GM12865 (cell line): Measurements from ENCODE around the gene SLC44A5.

Experiments
- DNase-seq: peaks from one replicate; pipeline ENCODE4 v3.0.0; 2010; ENCODE audit warnings: low read depth
- H3K4me3 ChIP-seq: 2 replicates; pipeline ENCODE4 v1.5.1; 2011; ENCODE audit warnings: mild to moderate bottlenecking, low read depth, low read length, control low read depth
- CTCF ChIP-seq: IDR thresholded peaks from 2 replicates; pipeline ENCODE4 v1.5.1; 2011; ENCODE audit warnings: low read length, control low read depth, low read depth, inconsistent platforms; ENCODE audit not compliant: insufficient read depth; ENCODE audit errors: missing control alignments

SLC44A5 gene

GRCh38 chr1:75174031-75174760, 436.7 kb downstream of the SLC44A5 start:
- TF ChIP-seq CTCF: no peak
- DNase-seq: no peak

DNA sequence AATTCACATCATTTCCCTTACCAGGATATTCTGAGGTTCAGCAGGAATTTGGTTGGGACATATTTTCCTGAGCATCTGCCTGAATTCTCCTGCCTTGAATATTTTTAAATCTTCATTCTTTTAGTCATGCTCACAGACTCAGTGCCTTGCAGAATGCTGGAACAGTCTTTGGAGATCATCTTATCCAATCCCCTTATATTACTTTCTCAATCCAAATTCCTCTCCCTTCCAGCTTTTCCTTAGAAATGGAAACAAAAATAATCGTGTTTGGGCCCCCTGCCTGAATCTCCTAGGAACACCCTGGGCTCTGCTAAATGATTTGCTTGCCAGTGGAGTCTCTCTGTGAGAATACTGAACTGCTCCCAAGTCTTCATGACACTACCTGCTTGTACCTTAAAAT, 438.4 kb downstream of the SLC44A5 start:
- no peak for TF ChIP-seq CTCF
- DNase-seq: no peak
- no peak overlapping the region for H3K4me3 ChIP-seq

More at GRCh38 chr1:75174031-75174760, 436.7 kb downstream of the SLC44A5 start:
- no peak overlapping the region for H3K4me3 ChIP-seq

DNA sequence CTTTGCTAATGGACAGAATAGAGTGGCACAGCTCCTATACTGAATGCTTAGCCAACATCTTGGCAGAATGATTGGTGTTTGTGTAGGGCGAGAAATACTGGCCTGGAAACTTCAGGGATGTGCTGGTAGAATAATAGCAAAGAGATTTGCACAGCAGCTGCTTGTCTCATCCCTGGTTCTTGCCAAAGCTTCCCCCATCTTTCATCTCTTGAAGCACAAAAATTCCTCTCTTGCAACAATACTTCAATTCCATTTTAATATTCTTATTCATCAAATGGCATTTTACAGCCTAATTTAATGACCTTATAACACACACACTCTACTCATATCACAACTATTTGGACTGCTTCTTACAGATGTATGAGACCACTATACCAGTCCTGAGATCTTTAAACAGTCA, 439.0 kb downstream of the SLC44A5 start:
- TF ChIP-seq CTCF: no peak
- H3K4me3 ChIP-seq: no peak overlapping the region
- DNase-seq: no peak

DNA sequence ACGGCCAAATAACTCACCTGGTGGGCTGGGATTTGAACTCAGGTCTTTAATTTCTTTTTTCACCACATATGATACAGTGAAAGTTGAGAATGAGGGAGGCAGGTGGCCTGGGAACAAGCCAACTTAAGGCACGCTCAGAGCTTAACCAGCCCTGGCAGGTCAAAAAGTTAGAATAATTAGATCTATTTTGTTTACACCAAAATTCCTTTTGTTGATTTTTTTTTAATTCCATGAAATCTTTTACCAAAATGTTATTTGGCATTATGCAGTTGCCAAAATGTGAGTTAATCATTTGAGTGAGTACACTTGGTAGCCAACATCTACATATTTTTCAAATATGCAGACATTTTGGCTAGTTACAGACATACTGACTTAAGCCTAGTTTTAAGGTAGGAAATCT, 439.9 kb downstream of the SLC44A5 start:
- no peak overlapping the region for H3K4me3 ChIP-seq
- TF ChIP-seq CTCF: no peak
- DNase-seq: no peak

- no peak for TF ChIP-seq CTCF
- H3K4me3 ChIP-seq: no peak overlapping the region
- DNase-seq: no peak
Observed at GRCh38 chr1:75170011-75170410, 440.9 kb downstream of the SLC44A5 start.

DNA sequence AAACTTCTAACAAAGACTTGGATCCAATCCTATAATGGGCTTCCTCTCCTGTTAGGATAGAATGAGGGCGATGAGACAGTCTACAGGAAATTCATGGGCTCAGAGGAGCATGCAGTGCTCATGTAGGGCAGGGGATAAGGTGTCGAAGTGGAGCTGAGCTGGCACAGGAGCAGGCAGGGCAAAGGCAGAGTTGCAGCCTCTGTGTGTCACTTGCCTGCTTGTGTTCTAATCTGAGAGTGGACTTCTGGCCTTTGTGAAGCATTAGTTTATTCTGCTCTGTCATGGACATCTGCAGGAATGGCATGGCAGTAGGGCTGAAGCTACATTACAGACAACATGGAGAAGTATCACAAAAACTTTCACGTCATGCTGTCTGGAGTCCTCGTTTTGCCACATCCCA, 444.1 kb downstream of the SLC44A5 start:
- DNase-seq: no peak
- no peak for TF ChIP-seq CTCF
- H3K4me3 ChIP-seq: no peak overlapping the region

GRCh38 chr1:75165264-75165663, 445.6 kb downstream of the SLC44A5 start:
- no peak for TF ChIP-seq CTCF
- H3K4me3 ChIP-seq: no peak overlapping the region
- DNase-seq: no peak
